GM23338 (cell line): ENCODE data around the gene ZNF746. TPM values are rescaled to one million over a fixed set of nuclear protein-coding genes. Genes with fewer than 3 reads are reported as not detected.

Source experiments
- ATAC-seq: fragments of 200-7000 bp; cut with Tn5 transposase; 3 replicates; pipeline ENCODE4 v1.9.1; 2020
- DNase-seq: peaks from one replicate; pipeline ENCODE4 v3.0.0-alpha.2; 2015; ENCODE audit warnings: low spot score
- H2AFZ ChIP-seq: fragments of 200-600 bp; sonication (generic); 2 replicates; pipeline ENCODE4 v1.8.0; 2016; ENCODE audit warnings: antibody characterized with exemption, mild to moderate bottlenecking, moderate library complexity
- H3F3A ChIP-seq: fragments of 200-600 bp; sonication (generic); replicated peaks from 2 replicates; pipeline ENCODE4 v1.8.0; 2017; ENCODE audit warnings: antibody characterized with exemption, mixed run types, low read depth
- H3K27ac ChIP-seq: fragments of 200-600 bp; sonication (generic); 2 replicates; pipeline ENCODE4 v1.6.1; 2016; ENCODE audit warnings: low read depth
- H3K27me3 ChIP-seq: fragments of 200-600 bp; sonication (generic); 2 replicates; pipeline ENCODE4 v1.8.0; 2016; ENCODE audit warnings: mild to moderate bottlenecking, mixed run types, moderate library complexity; ENCODE audit not compliant: insufficient read depth
- H3K36me3 ChIP-seq: fragments of 200-600 bp; sonication (generic); 2 replicates; pipeline ENCODE4 v1.8.0; 2016; ENCODE audit warnings: mild to moderate bottlenecking; ENCODE audit not compliant: insufficient read depth
- H3K4me1 ChIP-seq: fragments of 200-600 bp; sonication (generic); 2 replicates; pipeline ENCODE4 v1.8.0; 2016; ENCODE audit warnings: mild to moderate bottlenecking, moderate library complexity; ENCODE audit not compliant: insufficient read depth
- H3K4me2 ChIP-seq: fragments of 200-600 bp; sonication (generic); 2 replicates; pipeline ENCODE4 v1.7.1; 2017; ENCODE audit warnings: mixed run types
- H3K4me3 ChIP-seq: fragments of 200-600 bp; sonication (generic); 2 replicates; pipeline ENCODE4 v1.6.1; 2016; ENCODE audit warnings: mixed run types
- H3K79me2 ChIP-seq: fragments of 200-600 bp; sonication (generic); replicated peaks from 2 replicates; pipeline ENCODE4 v1.8.0; 2017; ENCODE audit warnings: mild to moderate bottlenecking; ENCODE audit not compliant: insufficient read depth
- H3K9me2 ChIP-seq: fragments of 200-600 bp; sonication (generic); 2 replicates; pipeline ENCODE4 v1.8.0; 2017; ENCODE audit not compliant: insufficient read depth
- H4K20me1 ChIP-seq: fragments of 200-600 bp; sonication (generic); replicated peaks from 2 replicates; pipeline ENCODE4 v1.8.0; 2017; ENCODE audit warnings: mild to moderate bottlenecking; ENCODE audit not compliant: insufficient read depth
- H3K27ac Mint-ChIP-seq: 2 replicates; pipeline ENCODE4 v1.8.0; 2020; ENCODE audit warnings: inconsistent platforms, mild to moderate bottlenecking, moderate library complexity, mixed read lengths
- H3K27me3 Mint-ChIP-seq: 3 replicates; pipeline ENCODE4 v1.8.0; 2022; ENCODE audit warnings: low read depth, mild to moderate bottlenecking, moderate library complexity, mixed read lengths, inconsistent platforms; ENCODE audit not compliant: insufficient read depth, poor library complexity
- H3K36me3 Mint-ChIP-seq: 3 replicates; pipeline ENCODE4 v1.8.0; 2021; ENCODE audit warnings: low read depth, mild to moderate bottlenecking, inconsistent platforms, moderate library complexity, mixed read lengths
- H3K4me1 Mint-ChIP-seq: 3 replicates; pipeline ENCODE4 v1.8.0; 2020; ENCODE audit warnings: mild to moderate bottlenecking, inconsistent platforms, mixed read lengths
- H3K4me3 Mint-ChIP-seq: 3 replicates; pipeline ENCODE4 v1.8.0; 2021; ENCODE audit warnings: moderate library complexity, mild to moderate bottlenecking, inconsistent platforms, mixed read lengths
- H3K9me3 Mint-ChIP-seq: 3 replicates; pipeline ENCODE4 v1.8.0; 2020; ENCODE audit warnings: moderate library complexity, mild to moderate bottlenecking, inconsistent platforms, mixed read lengths
- CREB1 ChIP-seq: fragments of 250-450 bp; sonication (Bioruptor Pico); IDR thresholded peaks from 2 replicates; pipeline ENCODE4 v1.5.0; 2020; ENCODE audit warnings: low read depth, mild to moderate bottlenecking, moderate library complexity
- ETS1 ChIP-seq: IDR thresholded peaks from 2 replicates; pipeline ENCODE4 v1.6.1; 2016; ENCODE audit warnings: antibody characterized with exemption
- EZH2phosphoT487 ChIP-seq: fragments of 200-600 bp; sonication (generic); IDR thresholded peaks from one replicate; pipeline ENCODE4 v1.8.1; 2018; ENCODE audit warnings: antibody characterized with exemption; ENCODE audit not compliant: unreplicated experiment
- JUNB ChIP-seq: IDR thresholded peaks from one replicate; pipeline ENCODE4 v1.6.1; 2016; ENCODE audit warnings: antibody characterized with exemption; ENCODE audit not compliant: unreplicated experiment
- NANOG ChIP-seq: IDR thresholded peaks from 2 replicates; pipeline ENCODE4 v1.6.1; 2016; ENCODE audit warnings: antibody characterized with exemption, borderline replicate concordance
- POLR2AphosphoS5 ChIP-seq: IDR thresholded peaks from 2 replicates; pipeline ENCODE4 v1.6.1; 2016; ENCODE audit warnings: antibody characterized with exemption, low read depth
- ZNF114 ChIP-seq: fragments of 250-450 bp; sonication (Bioruptor Pico); IDR thresholded peaks from 2 replicates; pipeline ENCODE4 v1.5.0; 2020; ENCODE audit warnings: mild to moderate bottlenecking, moderate library complexity
- ZNF462 ChIP-seq: fragments of 250-450 bp; sonication (Bioruptor Pico); IDR thresholded peaks from 2 replicates; pipeline ENCODE4 v1.5.0; 2020; ENCODE audit warnings: mild to moderate bottlenecking, moderate library complexity
- polyA plus RNA-seq: library from polyadenylated mRNA; unstranded; fragments of >200 nt; fragmentation: Nextera tagmentation; extraction: Ambion mirVana; gene quantifications from 2 replicates; pipeline ENCODE4 v1.2.1, GENCODE V29; 2016
- total RNA-seq: library from RNA; depleted of rRNA; stranded (reverse); fragments of >200 nt; shearing (Covaris generic); gene quantifications from 2 replicates; pipeline ENCODE4 v1.2.3, GENCODE V29; 2014
- TF ChIP-seq, protein P1 (sequence below): IDR thresholded peaks from one replicate; pipeline ENCODE4 v1.6.1; 2018; ENCODE audit warnings: antibody characterized with exemption; ENCODE audit not compliant: unreplicated experiment

Gene ZNF746
- total and polyA plus RNA-seq, 2 experiments from 2014 or later = 10.0 to 18.6 TPM

GRCh38 chr7:149454750-149455149 is 42.9 kb downstream of the ZNF746 start:
- TF ChIP-seq, protein P1, sequence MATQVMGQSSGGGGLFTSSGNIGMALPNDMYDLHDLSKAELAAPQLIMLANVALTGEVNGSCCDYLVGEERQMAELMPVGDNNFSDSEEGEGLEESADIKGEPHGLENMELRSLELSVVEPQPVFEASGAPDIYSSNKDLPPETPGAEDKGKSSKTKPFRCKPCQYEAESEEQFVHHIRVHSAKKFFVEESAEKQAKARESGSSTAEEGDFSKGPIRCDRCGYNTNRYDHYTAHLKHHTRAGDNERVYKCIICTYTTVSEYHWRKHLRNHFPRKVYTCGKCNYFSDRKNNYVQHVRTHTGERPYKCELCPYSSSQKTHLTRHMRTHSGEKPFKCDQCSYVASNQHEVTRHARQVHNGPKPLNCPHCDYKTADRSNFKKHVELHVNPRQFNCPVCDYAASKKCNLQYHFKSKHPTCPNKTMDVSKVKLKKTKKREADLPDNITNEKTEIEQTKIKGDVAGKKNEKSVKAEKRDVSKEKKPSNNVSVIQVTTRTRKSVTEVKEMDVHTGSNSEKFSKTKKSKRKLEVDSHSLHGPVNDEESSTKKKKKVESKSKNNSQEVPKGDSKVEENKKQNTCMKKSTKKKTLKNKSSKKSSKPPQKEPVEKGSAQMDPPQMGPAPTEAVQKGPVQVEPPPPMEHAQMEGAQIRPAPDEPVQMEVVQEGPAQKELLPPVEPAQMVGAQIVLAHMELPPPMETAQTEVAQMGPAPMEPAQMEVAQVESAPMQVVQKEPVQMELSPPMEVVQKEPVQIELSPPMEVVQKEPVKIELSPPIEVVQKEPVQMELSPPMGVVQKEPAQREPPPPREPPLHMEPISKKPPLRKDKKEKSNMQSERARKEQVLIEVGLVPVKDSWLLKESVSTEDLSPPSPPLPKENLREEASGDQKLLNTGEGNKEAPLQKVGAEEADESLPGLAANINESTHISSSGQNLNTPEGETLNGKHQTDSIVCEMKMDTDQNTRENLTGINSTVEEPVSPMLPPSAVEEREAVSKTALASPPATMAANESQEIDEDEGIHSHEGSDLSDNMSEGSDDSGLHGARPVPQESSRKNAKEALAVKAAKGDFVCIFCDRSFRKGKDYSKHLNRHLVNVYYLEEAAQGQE = no peak
- no peak for TF ChIP-seq CREB1 (CRISPR knock-in tag)
- no peak for TF ChIP-seq NANOG
- no peak for TF ChIP-seq JUNB
- TF ChIP-seq POLR2AphosphoS5 = no peak
- TF ChIP-seq ETS1 = no peak
- no peak for TF ChIP-seq ZNF114 (CRISPR knock-in tag)
- no peak for TF ChIP-seq ZNF462 (CRISPR knock-in tag)
- no peak for TF ChIP-seq EZH2phosphoT487
- Histone ChIP-seq H3K4me1 (no peaks in the 10 kb centered on the region), H3K9me2 (no peaks in the 10 kb centered on the region), H3K79me2 (0 out of 2 replicates have a peak, but pooled peaks cover 4% of the 10 kb centered on the region), H3K4me2 (no peak overlapping the region), H3K4me3 (no peak overlapping the region), H3K27me3 (peaks cover 25% of the 10 kb centered on the region), H4K20me1 (peaks cover 17% of the 10 kb centered on the region), H3K27ac (no peak overlapping the region), H3F3A (no peaks in the 10 kb centered on the region), H3K36me3 (no peaks in the 10 kb centered on the region), H2AFZ (no peak overlapping the region)
- Mint-ChIP-seq H3K9me3 (no peaks in the 10 kb centered on the region), H3K27me3 (peaks cover 20% of the 10 kb centered on the region), H3K4me3 (no peak overlapping the region), H3K27ac (no peak overlapping the region), H3K4me1 (peaks cover 11% of the 10 kb centered on the region), H3K36me3 (peaks cover 42% of the 10 kb centered on the region)
- DNase-seq (no peak), ATAC-seq (no peak)
